Breast epithelium (tissue), 4 donors: ENCODE measurements around the gene SMURF1. TPM values are rescaled to one million over a fixed set of nuclear protein-coding genes. Genes with fewer than 3 reads are reported as not detected.

Experiments used
- DNase-seq, 2 donors: peaks; one replicate each; pipeline ENCODE4 v3.0.0-alpha.2; 2019; ENCODE audit warnings: low spot score in 2 of 2
- H3K27ac ChIP-seq, 2 donors: fragments of 200-600 bp; sonication (generic) in 1 of 2; one replicate each; pipeline ENCODE4 v1.5.1; 2016 to 2019; ENCODE audit warnings: mild to moderate bottlenecking in 1 of 2
- H3K27me3 ChIP-seq, 2 donors: fragments of 200-600 bp; sonication (generic) in 1 of 2; one replicate each; pipeline versions ENCODE4 v1.5.1 to v1.6.0; 2017 to 2019; ENCODE audit warnings: control low read depth in 1 of 2, mild to moderate bottlenecking in 1 of 2
- H3K36me3 ChIP-seq: fragments of 200-600 bp; one replicate; pipeline ENCODE4 v1.5.1; 2019
- H3K4me1 ChIP-seq, 2 donors: fragments of 200-600 bp; sonication (generic); one replicate each; pipeline ENCODE4 v1.5.1; 2016 to 2019; ENCODE audit warnings: control low read depth in 1 of 2
- H3K4me3 ChIP-seq, 3 donors: fragments of 200-600 bp; sonication (generic); 1 replicate in 2 of 3; 2 replicates in 1 of 3; pipeline ENCODE4 v1.5.1; 2016 to 2019; ENCODE audit warnings: mild to moderate bottlenecking in 3 of 3, moderate library complexity in 2 of 3
- H3K9me3 ChIP-seq, 2 donors: fragments of 200-600 bp; sonication (generic) in 1 of 2; one replicate each; pipeline ENCODE4 v1.5.1; 2016 to 2019; ENCODE audit warnings: control low read depth in 1 of 2
- CTCF ChIP-seq, 3 donors: fragments of 450-650 bp; IDR thresholded peaks; one replicate each; pipeline ENCODE4 v1.5.1; 2016 to 2017; ENCODE audit warnings: antibody characterized with exemption in 3 of 3, mild to moderate bottlenecking in 3 of 3, moderate library complexity in 3 of 3
- POLR2A ChIP-seq: fragments of 450-650 bp; IDR thresholded peaks from one replicate; pipeline ENCODE4 v1.6.1; 2016; ENCODE audit warnings: antibody characterized with exemption, mild to moderate bottlenecking, moderate library complexity
- POLR2AphosphoS5 ChIP-seq, 3 donors: sonication (generic); formaldehyde crosslinking; IDR thresholded peaks; one replicate each; pipeline ENCODE4 v1.6.1; 2017; ENCODE audit warnings: antibody characterized with exemption in 3 of 3
- intact Hi-C: fragments of 100-400 bp; cut with DNase I; formaldehyde crosslinking; loops from one replicate; pipeline ENCODE4 v1.15.1; 2023; ENCODE audit warnings: low total_unique reads
- total RNA-seq, 3 donors: library from RNA; depleted of rRNA; stranded (reverse); fragments of >200 nt; gene quantifications; one replicate each; pipeline ENCODE4 v1.1.0, GENCODE V29; 2016

SMURF1 gene
- total RNA-seq, 3 donors from 2014 or later: 20.2 to 28.7 (median 25.9) TPM

GRCh38 chr7:99116144-99116543, 27.8 kb downstream of the SMURF1 start:
- no peaks in the 10 kb centered on the region for H3K27me3 ChIP-seq
- H3K4me1 ChIP-seq: no peaks in the 10 kb centered on the region
- H3K36me3 ChIP-seq: no peaks in the 10 kb centered on the region
- no peak for TF ChIP-seq CTCF (IDR thresholded peaks at IDR 0.05)
- TF ChIP-seq POLR2AphosphoS5 (IDR thresholded peaks at IDR 0.05): no peak
- TF ChIP-seq POLR2A: no peak
- DNase-seq: no peak
- no peak overlapping the region for H3K4me3 ChIP-seq
- H3K27ac ChIP-seq: no peak overlapping the region
- intact Hi-C loops: no loop called here
- peaks cover 0 to 6% of the 10 kb centered on the region in 2 donors for H3K9me3 ChIP-seq

GRCh38 chr7:99115379-99115778, 28.5 kb downstream of the SMURF1 start:
- H3K36me3 ChIP-seq: no peaks in the 10 kb centered on the region
- no peak overlapping the region for H3K4me3 ChIP-seq
- H3K27me3 ChIP-seq: no peaks in the 10 kb centered on the region
- H3K27ac ChIP-seq: no peak overlapping the region
- no peak for DNase-seq
- intact Hi-C loops: no loop called here
- peaks cover 0 to 6% of the 10 kb centered on the region in 2 donors for H3K9me3 ChIP-seq
- TF ChIP-seq POLR2A: no peak
- TF ChIP-seq CTCF (IDR thresholded peaks at IDR 0.05): no peak
- TF ChIP-seq POLR2AphosphoS5 (IDR thresholded peaks at IDR 0.05): no peak
- H3K4me1 ChIP-seq: no peaks in the 10 kb centered on the region

GRCh38 chr7:99112979-99113378, 30.9 kb downstream of the SMURF1 start:
- TF ChIP-seq POLR2A (no peak), POLR2AphosphoS5 (IDR thresholded peaks at IDR 0.05) (no peak), CTCF (IDR thresholded peaks at IDR 0.05) (no peak)
- Histone ChIP-seq H3K9me3 (peaks cover 0 to 6% of the 10 kb centered on the region in 2 donors), H3K4me1 (no peaks in the 10 kb centered on the region), H3K4me3 (no peak overlapping the region), H3K27me3 (no peaks in the 10 kb centered on the region), H3K27ac (no peak overlapping the region), H3K36me3 (no peaks in the 10 kb centered on the region)
- intact Hi-C loops: no loop called here
- DNase-seq: no peak

GRCh38 chr7:99112097-99112496, 31.8 kb downstream of the SMURF1 start:
- DNase-seq: no peak
- TF ChIP-seq POLR2AphosphoS5 (IDR thresholded peaks at IDR 0.05) (no peak), POLR2A (no peak), CTCF (IDR thresholded peaks at IDR 0.05) (no peak)
- H3K4me1 ChIP-seq: no peaks in the 10 kb centered on the region
- H3K9me3 ChIP-seq: peaks cover 0 to 6% of the 10 kb centered on the region in 2 donors
- H3K4me3 ChIP-seq: no peak overlapping the region
- no peak overlapping the region for H3K27ac ChIP-seq
- intact Hi-C loops: no loop called here
- H3K27me3 ChIP-seq: no peaks in the 10 kb centered on the region
- no peaks in the 10 kb centered on the region for H3K36me3 ChIP-seq

GRCh38 chr7:99111591-99111990, 32.3 kb downstream of the SMURF1 start:
- no peaks in the 10 kb centered on the region for H3K27me3 ChIP-seq
- intact Hi-C loops: no loop called here
- DNase-seq: no peak
- TF ChIP-seq POLR2AphosphoS5 (IDR thresholded peaks at IDR 0.05) (no peak), POLR2A (no peak), CTCF (IDR thresholded peaks at IDR 0.05) (no peak)
- no peak overlapping the region for H3K27ac ChIP-seq
- H3K4me1 ChIP-seq: no peaks in the 10 kb centered on the region
- H3K4me3 ChIP-seq: no peak overlapping the region
- no peaks in the 10 kb centered on the region for H3K36me3 ChIP-seq
- H3K9me3 ChIP-seq: peaks cover 0 to 1% of the 10 kb centered on the region in 2 donors
